GM18951 (cell line): ENCODE results near the gene IQGAP1.

Experiments
- POLR2A ChIP-seq: IDR thresholded peaks from 4 replicates; pipeline ENCODE4 v1.6.1; 2011; ENCODE audit warnings: mild to moderate bottlenecking; ENCODE audit not compliant: insufficient read length, insufficient read depth; ENCODE audit errors: extremely low read depth
- in situ Hi-C: fragments of 300-500 bp; cut with MboI; formaldehyde crosslinking; loops from one replicate; pipeline ENCODE4 v1.12.0; 2022; ENCODE audit warnings: low sequenced_read_pairs, mixed read lengths, inconsistent platforms; ENCODE audit not compliant: unreplicated experiment

Gene IQGAP1

GRCh38 chr15:90352107-90352893 is 35.7 kb upstream of the IQGAP1 start, which contains the start of gene ZNF774:
Gene ZNF774, plus strand, starts transcription at chr15:90352284. Its CDS starts 2,377 bp downstream, at chr15:90354661.
- in situ Hi-C loops: no loop called here
- peak; percentile 50 for TF ChIP-seq POLR2A

- no peak for TF ChIP-seq POLR2A
- in situ Hi-C loops: no loop called here
Measured at GRCh38 chr15:90354986-90355385, 33.1 kb upstream of the IQGAP1 start.

GRCh38 chr15:90358124-90359033 is 29.7 kb upstream of the IQGAP1 start:
- no peak for TF ChIP-seq POLR2A
- in situ Hi-C loops: no loop called here

GRCh38 chr15:90360746-90361145 is 27.3 kb upstream of the IQGAP1 start:
- no peak for TF ChIP-seq POLR2A
- in situ Hi-C loops: no loop called here

- in situ Hi-C loops: no loop called here
- TF ChIP-seq POLR2A: no peak
Measured at GRCh38 chr15:90362936-90363212, 25.2 kb upstream of the IQGAP1 start.

- TF ChIP-seq POLR2A: no peak
- in situ Hi-C loops: no loop called here
Measured at GRCh38 chr15:90364251-90364650, 23.8 kb upstream of the IQGAP1 start.

GRCh38 chr15:90365414-90366055 is 22.5 kb upstream of the IQGAP1 start:
- TF ChIP-seq POLR2A: no peak
- in situ Hi-C loops: no loop called here

- in situ Hi-C loops: no loop called here
- TF ChIP-seq POLR2A: no peak
Measured at GRCh38 chr15:90367576-90367975, 20.5 kb upstream of the IQGAP1 start.

GRCh38 chr15:90375071-90375470 is 13.0 kb upstream of the IQGAP1 start:
- TF ChIP-seq POLR2A: no peak
- in situ Hi-C loops: no loop called here

- no peak for TF ChIP-seq POLR2A
- in situ Hi-C loops: no loop called here
Measured at GRCh38 chr15:90376789-90377188, 11.3 kb upstream of the IQGAP1 start.

- in situ Hi-C loops: no loop called here
Measured at GRCh38 chr15:90379263-90379662, 8.8 kb upstream of the IQGAP1 start.

GRCh38 chr15:90381515-90381914 is 6.5 kb upstream of the IQGAP1 start:
- in situ Hi-C loops: no loop called here
- no peak for TF ChIP-seq POLR2A

More at GRCh38 chr15:90379263-90379662, 8.8 kb upstream of the IQGAP1 start:
- no peak for TF ChIP-seq POLR2A

GRCh38 chr15:90382320-90382719 is 5.7 kb upstream of the IQGAP1 start:
- in situ Hi-C loops: no loop called here
- TF ChIP-seq POLR2A: no peak
